ENCODE results near the gene KRTAP9-7. TPM values are rescaled to one million over a fixed set of nuclear protein-coding genes. Genes with fewer than 3 reads are reported as not detected.

Gene KRTAP9-7
- total RNA-seq, 4 donors from 2014 or later, result not detected

GRCh38 chr17:41256291-41256685 lies 19.2 kb upstream of the KRTAP9-7 start:
- no peak overlapping the region for H3K4me3 ChIP-seq
- DNase-seq, result no peak
- H3K9me3 ChIP-seq, result no peaks in the 10 kb centered on the region
- in situ Hi-C loops (cut with MboI; ENCODE audit: low pct_ligation_motif_present in 1 of 4, low pct_unique_long_range_greater_than_20kb in 1 of 4, low sequenced_read_pairs in 3 of 4) (loop anchor here in 1 of 4 donors (25.0 kb wide), 1 partner anchor 106 kb away; the partner anchor contains the start of genes KRT33A and KRT33B), intact Hi-C loops (cut with DNase I; ENCODE audit: low total_unique reads) (no loop called here)
- peaks cover 26% of the 10 kb centered on the region for H3K27me3 ChIP-seq
- TF ChIP-seq POLR2AphosphoS5 (IDR thresholded peaks at IDR 0.05) (no peak), CTCF (IDR thresholded peaks at IDR 0.05) (no peak), POLR2A (IDR thresholded peaks at IDR 0.05) (no peak), EP300 (IDR thresholded peaks at IDR 0.05; ENCODE audit: low read depth) (no peak)
- 80 to 94% methylated on average over 1 of the region's 1 CpG for WGBS, 2 donors (ENCODE audit: low coverage in 1 of 2)
- H3K4me1 ChIP-seq, result no peaks in the 10 kb centered on the region
- no peak overlapping the region for H3K27ac ChIP-seq
- H3K36me3 ChIP-seq, result no peaks in the 10 kb centered on the region

- Histone ChIP-seq H3K9me3 (no peaks in the 10 kb centered on the region), H3K36me3 (no peaks in the 10 kb centered on the region), H3K4me3 (no peak overlapping the region), H3K27me3 (peaks cover 35% of the 10 kb centered on the region), H3K27ac (no peak overlapping the region), H3K4me1 (no peaks in the 10 kb centered on the region)
- intact Hi-C loops (cut with DNase I; ENCODE audit: low total_unique reads), result no loop called here
- DNase-seq, result no peak
- in situ Hi-C loops (cut with MboI; ENCODE audit: low pct_ligation_motif_present in 1 of 4, low pct_unique_long_range_greater_than_20kb in 1 of 4, low sequenced_read_pairs in 3 of 4), result loop anchor here in 1 of 4 donors (25.0 kb wide), 1 partner anchor 104 kb away; the partner anchor contains the start of genes KRT33A and KRT33B
- TF ChIP-seq POLR2A (IDR thresholded peaks at IDR 0.05) (no peak), EP300 (IDR thresholded peaks at IDR 0.05; ENCODE audit: low read depth) (no peak), POLR2AphosphoS5 (IDR thresholded peaks at IDR 0.05) (no peak), CTCF (IDR thresholded peaks at IDR 0.05) (no peak)
Measured at GRCh38 chr17:41258406-41258805, 17.1 kb upstream of the KRTAP9-7 start.

- DNase-seq, result no peak
- intact Hi-C loops (cut with DNase I; ENCODE audit: low total_unique reads) (no loop called here), in situ Hi-C loops (cut with MboI; ENCODE audit: low pct_ligation_motif_present in 1 of 4, low pct_unique_long_range_greater_than_20kb in 1 of 4, low sequenced_read_pairs in 3 of 4) (loop anchor here in 1 of 4 donors (25.0 kb wide), 1 partner anchor 99 kb away; the partner anchor contains the start of genes KRT33A and KRT33B)
- TF ChIP-seq POLR2A (IDR thresholded peaks at IDR 0.05) (no peak), CTCF (IDR thresholded peaks at IDR 0.05) (no peak)
- Histone ChIP-seq H3K36me3 (no peaks in the 10 kb centered on the region), H3K27me3 (peaks cover 42% of the 10 kb centered on the region), H3K4me3 (no peak overlapping the region), H3K4me1 (no peaks in the 10 kb centered on the region), H3K9me3 (no peaks in the 10 kb centered on the region), H3K27ac (no peak overlapping the region)
- WGBS, 2 donors (ENCODE audit: low coverage in 1 of 2), result 55 to 78% methylated on average over 1 to 2 of the region's 2 CpGs
Measured at GRCh38 chr17:41263212-41263611, 12.3 kb upstream of the KRTAP9-7 start.

- Histone ChIP-seq H3K4me1 (no peaks in the 10 kb centered on the region), H3K9me3 (no peaks in the 10 kb centered on the region), H3K4me3 (no peak overlapping the region), H3K27ac (no peak overlapping the region), H3K36me3 (no peaks in the 10 kb centered on the region), H3K27me3 (peaks cover 28% of the 10 kb centered on the region)
- WGBS, 2 donors (ENCODE audit: low coverage in 1 of 2), result 73% methylated on average over 3 of the region's 3 CpGs; no CpG with 5 or more reads in 1 of the 2 donors
- in situ Hi-C loops (cut with MboI; ENCODE audit: low pct_ligation_motif_present in 1 of 4, low pct_unique_long_range_greater_than_20kb in 1 of 4, low sequenced_read_pairs in 3 of 4), result loop anchor here in 1 of 4 donors (25.0 kb wide), 1 partner anchor 98 kb away; the partner anchor contains the start of genes KRT33A and KRT33B
- DNase-seq, result no peak
- TF ChIP-seq EP300 (IDR thresholded peaks at IDR 0.05; ENCODE audit: low read depth) (no peak), POLR2A (IDR thresholded peaks at IDR 0.05) (no peak), CTCF (IDR thresholded peaks at IDR 0.05) (no peak), POLR2AphosphoS5 (IDR thresholded peaks at IDR 0.05) (no peak)
- intact Hi-C loops (cut with DNase I; ENCODE audit: low total_unique reads), result no loop called here
Measured at GRCh38 chr17:41264599-41264998, 10.9 kb upstream of the KRTAP9-7 start.

Measured in transverse colon (tissue), 4 donors.